SKM-1 (cell line): ENCODE data around the gene GRIN3B.
"Not testable (repeated sequence)": the region's sequence is repeated elsewhere in the genome, so short reads cannot be mapped to it uniquely, and the experiment has no call there.

Experiments used
- DNase-seq: peaks from one replicate; lab custom pipeline; 2025; ENCODE audit not compliant: unreplicated experiment; lab: John Stamatoyannopoulos, UW

The GRIN3B gene

DNA sequence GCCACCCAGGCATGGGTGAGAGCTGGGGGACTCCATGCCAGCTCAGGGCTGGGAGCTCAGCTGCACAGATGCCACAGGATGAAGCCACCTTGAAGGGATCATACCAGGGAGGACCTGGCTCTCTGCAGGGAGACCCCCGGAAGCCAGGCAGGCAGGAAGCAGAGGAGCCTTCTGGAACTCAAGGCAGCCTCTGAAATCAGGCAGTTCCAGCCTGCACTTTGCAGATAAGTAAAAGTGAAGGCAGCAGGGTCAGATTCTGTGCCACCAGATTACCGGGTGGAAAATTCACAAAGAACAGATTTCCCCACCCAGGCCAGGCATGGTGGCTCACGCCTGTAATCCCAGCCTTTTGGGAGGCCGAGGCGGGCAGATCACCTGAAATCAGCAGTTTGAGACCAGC lies 18.2 kb downstream of the GRIN3B start:
- no peak for DNase-seq

DNA sequence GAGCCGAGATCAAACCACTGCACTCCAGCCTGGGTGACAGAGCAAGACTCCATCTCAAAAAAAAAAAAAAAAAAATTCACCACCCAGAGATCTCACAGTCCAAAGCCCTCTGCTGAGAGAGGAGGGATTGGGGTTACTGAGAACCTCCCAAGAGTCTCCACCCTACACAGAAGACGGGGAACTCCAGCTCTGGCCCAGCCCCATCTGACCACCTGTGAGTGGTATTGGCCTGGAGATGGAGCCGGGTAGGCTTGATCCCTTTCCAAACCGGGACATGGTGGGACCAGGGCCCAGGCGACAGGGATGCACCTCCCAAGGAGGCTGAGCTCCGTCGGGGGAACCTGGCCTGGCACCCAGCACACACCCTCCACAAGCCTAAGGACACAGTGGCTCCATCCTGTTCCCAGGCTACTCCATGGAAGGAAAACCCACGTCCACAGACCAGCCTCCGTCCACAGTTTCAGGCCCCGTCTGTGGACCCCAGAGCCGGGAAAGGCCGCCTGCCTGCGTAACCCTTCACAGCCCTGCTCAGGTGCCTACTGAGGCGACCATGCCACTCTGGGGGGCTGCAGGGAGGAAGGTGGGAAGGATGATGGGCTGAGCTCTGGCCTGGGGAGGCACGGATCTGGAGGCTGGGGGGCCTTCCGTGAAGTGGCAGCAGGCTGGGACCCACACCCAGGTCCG lies 18.9 kb downstream of the GRIN3B start:
- DNase-seq, result no peak

DNA sequence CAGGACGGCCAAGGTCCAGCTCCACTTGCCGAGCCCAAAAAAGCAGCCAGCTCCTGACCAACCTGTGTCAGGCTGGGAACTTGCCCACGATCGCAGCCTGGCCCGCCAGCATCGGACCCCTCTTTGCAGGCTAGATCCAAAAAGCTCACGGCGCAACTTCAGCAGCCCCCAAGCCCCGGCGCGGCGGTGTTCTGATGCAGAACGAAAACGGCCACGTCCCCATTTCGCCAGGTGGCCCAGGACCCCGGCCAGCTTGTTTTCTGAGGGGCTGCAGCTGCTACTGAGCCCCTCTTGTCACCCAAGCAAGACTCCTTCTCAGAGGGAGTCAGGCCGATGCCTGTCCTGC lies 19.4 kb downstream of the GRIN3B start:
- DNase-seq, result no peak

- no peak for DNase-seq
These were observed 20.0 kb downstream of the GRIN3B start for GRCh38 chr19:1019980-1020867.

DNA sequence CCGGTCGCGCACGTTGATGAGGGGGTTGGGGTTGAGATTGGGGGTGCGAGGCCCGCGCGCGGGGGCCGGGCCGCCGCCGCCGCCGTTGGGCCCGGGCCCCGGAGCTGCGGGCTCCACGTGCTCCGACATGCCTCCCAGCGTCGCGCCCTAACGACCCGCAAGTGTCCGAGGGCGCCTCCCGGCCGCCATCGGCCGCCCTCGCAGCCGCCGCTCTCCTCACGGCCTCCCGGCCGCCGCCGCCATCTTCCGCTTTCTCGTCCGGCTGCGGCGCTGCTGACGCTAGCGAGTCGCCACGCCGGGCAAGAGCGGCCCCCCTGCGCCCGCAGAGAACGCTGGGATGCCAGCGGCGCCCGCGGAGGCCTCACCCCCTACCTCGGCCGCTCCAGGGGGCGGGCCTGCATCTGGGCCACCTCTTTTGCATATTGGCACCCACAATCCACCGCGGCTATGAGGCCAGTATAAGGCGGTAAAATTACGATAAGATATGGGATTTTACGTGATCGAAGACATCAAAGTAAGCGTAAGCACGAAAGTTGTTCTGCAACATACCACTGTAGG lies 20.7 kb downstream of the GRIN3B start, which contains the start of gene TMEM259:
Gene TMEM259, minus strand, starts transcription at position 256 of the 558 bp plus-strand sequence. Its CDS starts 127 bp downstream, at position 129.
- DNase-seq, result peak; percentile 90

- not testable (repeated sequence) for DNase-seq
These were observed 23.6 kb downstream of the GRIN3B start for GRCh38 chr19:1023883-1024188.

DNA sequence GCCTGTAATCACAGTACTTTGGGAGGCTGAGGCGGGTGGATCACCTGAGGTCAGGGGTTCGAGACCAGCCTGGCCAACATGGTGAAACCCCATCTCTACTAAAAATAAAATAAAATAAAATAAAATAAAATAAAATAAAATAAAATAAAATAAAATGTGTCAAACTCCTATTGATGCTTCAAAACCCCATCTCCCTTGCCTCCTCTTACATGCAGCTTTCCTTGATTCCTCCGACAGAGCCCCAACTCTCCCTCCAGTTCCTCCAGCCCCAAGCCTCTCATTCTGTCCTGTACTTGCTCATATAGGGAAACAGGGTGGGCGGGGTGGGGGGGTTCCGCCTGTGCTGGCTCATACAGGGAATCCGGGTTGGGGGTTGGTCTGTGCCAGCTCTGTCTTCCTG lies 24.9 kb downstream of the GRIN3B start:
- not testable (repeated sequence) for DNase-seq

DNA sequence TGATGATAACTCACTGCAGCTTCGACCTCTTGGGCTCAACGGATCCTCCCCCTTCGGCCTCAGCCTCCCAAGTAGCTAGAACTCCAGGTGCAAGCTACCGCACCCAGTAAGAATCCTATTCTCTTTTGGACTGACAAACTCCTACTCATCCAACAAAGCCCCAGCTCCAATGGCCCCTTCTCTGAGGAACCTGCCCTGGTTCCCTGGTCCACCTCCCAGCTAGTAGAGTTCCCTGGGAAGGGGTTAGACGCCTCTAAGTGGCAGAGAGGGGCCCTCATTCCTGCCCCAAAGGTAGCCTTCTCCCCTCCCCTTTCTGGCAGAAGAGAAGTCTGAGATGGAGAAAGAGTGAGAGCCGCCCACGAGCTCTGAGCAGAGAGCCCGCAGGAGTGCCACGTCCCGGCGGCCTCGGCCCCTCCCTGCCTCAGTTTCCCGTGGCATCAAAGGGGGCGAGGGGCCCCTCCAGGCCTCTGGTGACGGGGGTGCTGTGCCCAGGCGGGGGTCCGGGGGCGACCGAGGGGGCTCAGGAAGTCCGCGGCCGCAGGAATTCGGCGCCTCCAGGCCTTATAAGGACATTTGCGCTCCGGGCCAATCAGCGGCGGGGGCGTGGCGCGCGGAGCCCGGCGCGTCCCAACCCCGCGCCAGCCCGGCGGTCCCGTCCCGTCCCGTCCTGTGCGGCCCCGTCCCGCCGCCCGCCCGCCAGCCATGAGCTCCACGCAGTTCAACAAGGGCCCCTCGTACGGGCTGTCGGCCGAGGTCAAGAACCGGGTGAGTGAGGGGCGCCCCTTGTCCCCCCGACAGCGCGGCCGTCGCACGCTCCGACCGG lies 26.0 kb downstream of the GRIN3B start, which contains the start of gene CNN2:
Gene CNN2, plus strand, starts transcription at position 649 of the 823 bp plus-strand sequence. Its CDS starts 54 bp downstream, at position 703.
- peak; percentile 29 for DNase-seq

- DNase-seq, result no peak
These were observed 26.8 kb downstream of the GRIN3B start for GRCh38 chr19:1026783-1027649.

- no peak for DNase-seq
These were observed 27.4 kb downstream of the GRIN3B start for GRCh38 chr19:1027650-1028061.

GRCh38 chr19:1028062-1028926 lies 28.1 kb downstream of the GRIN3B start:
- peak; percentile 53 for DNase-seq

GRCh38 chr19:1032264-1032867 lies 32.1 kb downstream of the GRIN3B start:
- DNase-seq, result no peak

DNA sequence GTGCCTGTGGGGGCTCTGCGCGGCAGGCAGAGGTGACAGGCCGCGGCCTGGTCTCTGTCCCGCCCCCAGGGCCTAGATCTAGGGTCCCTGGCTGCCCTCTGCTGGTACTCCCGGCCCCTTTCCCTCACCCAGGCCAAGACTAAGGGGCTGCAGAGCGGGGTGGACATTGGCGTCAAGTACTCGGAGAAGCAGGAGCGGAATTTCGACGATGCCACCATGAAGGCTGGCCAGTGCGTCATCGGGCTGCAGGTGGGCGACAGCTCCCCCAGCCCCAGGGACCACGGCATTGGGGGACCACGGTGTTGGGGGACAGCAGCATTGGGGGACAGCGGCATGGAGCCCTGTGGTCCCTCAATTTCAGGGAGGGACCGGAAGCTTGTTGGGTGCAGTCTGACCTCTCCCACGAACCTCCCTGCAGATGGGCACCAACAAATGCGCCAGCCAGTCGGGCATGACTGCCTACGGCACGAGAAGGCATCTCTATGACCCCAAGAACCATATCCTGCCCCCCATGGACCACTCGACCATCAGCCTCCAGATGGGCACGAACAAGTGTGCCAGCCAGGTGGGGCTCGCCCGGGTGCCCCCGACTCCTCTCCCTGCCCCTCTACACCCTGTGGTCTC lies 35.9 kb downstream of the GRIN3B start:
- DNase-seq, result no peak

DNA sequence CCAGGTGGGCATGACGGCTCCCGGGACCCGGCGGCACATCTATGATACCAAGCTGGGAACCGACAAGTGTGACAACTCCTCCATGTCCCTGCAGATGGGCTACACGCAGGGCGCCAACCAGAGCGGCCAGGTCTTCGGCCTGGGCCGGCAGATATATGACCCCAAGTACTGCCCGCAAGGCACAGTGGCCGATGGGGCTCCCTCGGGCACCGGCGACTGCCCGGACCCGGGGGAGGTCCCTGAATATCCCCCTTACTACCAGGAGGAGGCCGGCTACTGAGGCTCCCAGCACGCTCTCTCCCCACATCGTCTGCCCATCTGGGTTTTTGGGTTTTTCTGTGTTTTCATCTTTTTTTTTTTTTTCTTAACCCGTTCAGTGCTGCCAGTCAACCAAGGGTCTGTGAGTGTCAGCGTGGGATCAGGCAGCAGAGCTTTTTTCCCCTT lies 37.4 kb downstream of the GRIN3B start:
- no peak for DNase-seq

- no peak for DNase-seq
These were observed 38.9 kb downstream of the GRIN3B start for GRCh38 chr19:1038978-1039645.

GRCh38 chr19:1039646-1040475 lies 39.6 kb downstream of the GRIN3B start, which contains the start of gene ABCA7:
Gene ABCA7, plus strand, starts transcription at chr19:1040107. Its CDS starts 1,255 bp downstream, at chr19:1041362.
- peak; percentile 89 for DNase-seq
